HG03135 (cell line): ENCODE measurements around the gene SLC35C1.

Experiments
- ATAC-seq: cut with Tn5 transposase; IDR thresholded peaks from one replicate; pipeline ENCODE4 v1.9.1; 2021; ENCODE audit warnings: mild to moderate bottlenecking, moderate library complexity; ENCODE audit not compliant: unreplicated experiment

The SLC35C1 gene

GRCh38 chr11:45843158-45843924 is 38.4 kb downstream of the SLC35C1 start:
- no peak for ATAC-seq

GRCh38 chr11:45844822-45845578 is 40.1 kb downstream of the SLC35C1 start:
- ATAC-seq: no peak

DNA sequence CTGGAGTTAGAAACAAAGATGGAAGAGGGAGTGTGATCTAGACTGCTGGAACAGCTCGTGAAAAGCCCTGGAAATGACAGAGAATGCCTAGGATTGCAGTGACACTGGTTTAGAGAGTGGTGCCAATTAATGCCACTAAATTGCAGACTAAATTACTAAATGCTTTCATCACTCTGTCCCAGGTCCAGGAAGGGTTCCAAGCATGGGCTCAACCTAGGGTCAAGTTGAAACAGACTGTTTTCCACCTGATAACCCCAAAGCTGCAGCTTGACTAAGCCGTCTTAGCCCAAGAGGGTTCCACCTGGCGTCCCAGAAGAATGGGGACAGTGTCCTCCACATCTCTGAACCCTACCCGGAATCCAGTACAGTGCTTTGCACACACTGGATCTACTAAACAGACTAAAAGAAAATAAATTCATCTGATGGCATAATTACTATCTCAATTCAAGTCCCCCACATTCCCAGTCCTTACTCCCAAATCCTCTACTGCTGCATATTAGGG is 41.3 kb downstream of the SLC35C1 start:
- ATAC-seq: no peak

DNA sequence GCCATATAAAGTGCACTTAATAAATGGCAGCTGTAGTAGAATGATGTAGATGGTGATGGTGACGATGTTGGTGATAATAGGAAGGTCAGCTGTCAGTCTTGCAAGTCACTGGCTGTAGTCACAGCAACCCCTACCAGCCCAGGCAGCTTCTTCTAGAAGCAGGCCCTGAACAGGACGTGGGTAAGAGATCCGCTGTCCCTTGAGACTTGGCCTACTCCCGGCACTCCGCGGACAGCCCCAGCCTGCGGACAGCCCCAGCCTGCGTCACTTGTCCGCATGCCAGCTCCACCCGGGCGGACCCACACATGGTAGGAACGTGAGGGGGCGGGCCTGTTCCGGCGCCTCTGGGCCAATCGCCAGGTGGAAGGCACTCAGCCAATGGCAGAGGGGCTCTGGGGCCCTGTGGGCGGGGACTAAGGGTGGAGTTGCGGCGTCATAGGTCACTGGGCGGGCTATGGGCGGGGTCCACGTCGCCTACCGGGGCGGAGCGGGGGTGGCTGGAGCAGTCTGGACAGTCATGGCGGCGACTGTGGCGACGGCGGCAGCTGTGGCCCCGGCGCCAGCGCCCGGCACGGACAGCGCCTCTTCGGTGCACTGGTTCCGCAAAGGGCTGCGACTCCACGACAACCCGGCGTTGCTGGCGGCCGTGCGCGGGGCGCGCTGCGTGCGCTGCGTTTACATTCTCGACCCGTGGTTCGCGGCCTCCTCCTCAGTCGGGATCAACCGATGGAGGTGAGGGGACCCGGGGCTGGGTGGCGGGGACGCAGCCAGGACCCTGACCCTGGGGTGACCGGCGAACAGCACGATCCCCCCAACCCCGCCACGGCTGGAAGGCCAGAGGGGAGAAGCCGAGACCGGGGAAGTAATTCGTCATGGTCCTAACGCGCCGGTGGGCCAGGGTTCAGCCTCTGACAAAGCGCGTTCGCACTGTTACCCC is 42.3 kb downstream of the SLC35C1 start, which contains the start of gene CRY2:
TSS of gene CRY2 (plus strand) at position 502 of the 937 bp plus-strand sequence. CDS start at position 518, 16 bp downstream.
- ATAC-seq: peak; percentile 91

DNA sequence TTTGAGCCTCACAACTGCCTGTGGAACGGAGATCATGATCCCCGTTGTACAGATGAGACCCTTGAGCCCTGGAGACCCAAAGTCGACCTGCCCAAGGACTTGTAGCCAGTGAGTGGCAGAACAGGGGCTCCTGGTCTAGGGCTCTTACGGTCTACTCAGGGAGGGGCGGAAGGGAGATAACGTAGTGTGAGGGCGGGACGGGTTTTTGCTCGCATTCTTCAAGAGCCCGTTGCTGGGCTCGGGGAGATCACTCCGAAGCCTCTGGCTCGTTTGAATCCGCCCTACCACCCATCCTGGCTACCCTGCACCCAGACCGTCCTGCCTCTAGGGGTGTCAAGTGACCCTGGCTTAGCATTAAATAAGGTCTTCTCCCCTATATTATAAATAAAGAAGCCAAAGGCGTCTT is 43.0 kb downstream of the SLC35C1 start:
- peak; percentile 21 for ATAC-seq

DNA sequence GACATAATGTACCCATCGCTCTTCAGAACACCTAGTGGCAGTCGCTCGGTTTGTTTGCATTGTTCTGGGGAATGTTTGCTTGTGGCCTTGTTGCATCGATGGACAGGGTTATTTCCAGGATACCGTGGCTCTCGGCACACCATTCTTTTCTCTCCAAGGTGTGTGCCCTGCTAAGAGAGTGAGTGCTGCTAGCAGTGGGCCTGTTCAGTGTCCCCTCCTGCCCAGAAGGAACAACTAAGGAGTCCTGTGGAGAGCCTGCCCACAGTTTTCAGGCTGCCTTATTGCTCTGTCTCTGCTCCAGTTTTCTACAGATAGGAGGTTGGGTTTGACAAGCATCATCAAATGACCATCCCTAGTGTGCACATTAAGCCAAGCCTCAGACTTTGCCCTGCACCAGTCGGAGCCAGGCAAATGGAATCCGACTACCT is 43.7 kb downstream of the SLC35C1 start:
- no peak for ATAC-seq

DNA sequence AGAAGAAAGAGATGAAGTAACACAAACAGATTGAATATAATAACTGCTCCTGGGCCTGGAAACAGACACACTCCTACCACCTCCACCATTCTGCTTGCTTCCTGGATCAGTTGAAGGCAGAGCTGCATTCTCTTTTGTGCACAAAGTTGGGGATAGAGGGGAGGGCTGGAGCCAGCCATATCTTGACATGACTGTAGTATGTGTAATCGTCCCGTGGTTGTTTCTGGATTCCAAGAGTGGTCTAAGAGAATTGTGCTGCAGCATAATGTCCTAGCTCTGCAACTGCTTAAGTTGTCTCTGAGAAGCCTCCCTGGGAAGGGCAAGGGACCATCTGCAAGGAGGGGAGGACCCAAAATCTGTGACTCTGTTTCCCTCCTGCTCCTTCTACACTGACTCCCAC is 45.5 kb downstream of the SLC35C1 start:
- ATAC-seq: no peak

DNA sequence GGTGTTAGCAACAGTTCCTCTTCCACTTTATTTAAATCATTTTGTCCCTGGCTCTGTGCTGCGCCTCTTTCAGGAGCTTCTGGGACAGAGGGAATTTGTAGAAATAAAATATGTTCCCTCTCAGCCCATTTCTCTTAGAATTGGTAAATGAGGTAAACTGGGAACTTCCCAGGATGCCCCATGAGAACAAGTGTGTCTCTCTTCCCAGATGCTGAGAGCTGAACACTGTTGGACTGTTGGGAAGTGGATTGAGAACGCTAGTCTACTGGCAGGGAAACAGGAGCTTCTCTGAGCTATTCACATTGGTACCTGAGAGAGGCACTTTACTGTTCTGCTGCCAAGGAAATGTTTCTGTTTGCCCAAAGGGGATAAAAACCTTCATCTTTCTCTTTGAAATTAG is 46.3 kb downstream of the SLC35C1 start:
- no peak for ATAC-seq

- ATAC-seq: no peak
Measured at GRCh38 chr11:45852018-45852711, 47.2 kb downstream of the SLC35C1 start.

GRCh38 chr11:45852712-45853101 is 47.8 kb downstream of the SLC35C1 start:
- no peak for ATAC-seq

- ATAC-seq: no peak
Measured at GRCh38 chr11:45853332-45854219, 48.6 kb downstream of the SLC35C1 start.

DNA sequence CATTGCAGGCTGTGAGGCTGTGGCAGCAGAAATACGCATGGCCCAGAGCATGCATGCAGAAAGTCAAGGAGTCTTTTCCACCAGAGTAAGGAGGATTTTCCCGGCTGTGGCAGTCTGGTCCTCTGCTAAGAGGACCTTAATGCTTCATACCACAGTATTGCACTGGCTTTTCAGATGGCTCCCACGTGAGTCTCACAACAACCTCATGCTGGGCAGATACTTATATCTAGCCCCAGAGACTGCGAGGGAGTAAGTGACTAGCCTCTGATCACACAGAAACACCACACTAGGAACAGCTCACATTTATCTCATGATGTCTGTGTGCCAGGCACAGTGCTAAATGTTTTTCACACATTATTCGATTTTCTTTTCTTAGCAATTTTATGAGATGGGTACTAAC is 50.4 kb downstream of the SLC35C1 start:
- ATAC-seq: no peak

DNA sequence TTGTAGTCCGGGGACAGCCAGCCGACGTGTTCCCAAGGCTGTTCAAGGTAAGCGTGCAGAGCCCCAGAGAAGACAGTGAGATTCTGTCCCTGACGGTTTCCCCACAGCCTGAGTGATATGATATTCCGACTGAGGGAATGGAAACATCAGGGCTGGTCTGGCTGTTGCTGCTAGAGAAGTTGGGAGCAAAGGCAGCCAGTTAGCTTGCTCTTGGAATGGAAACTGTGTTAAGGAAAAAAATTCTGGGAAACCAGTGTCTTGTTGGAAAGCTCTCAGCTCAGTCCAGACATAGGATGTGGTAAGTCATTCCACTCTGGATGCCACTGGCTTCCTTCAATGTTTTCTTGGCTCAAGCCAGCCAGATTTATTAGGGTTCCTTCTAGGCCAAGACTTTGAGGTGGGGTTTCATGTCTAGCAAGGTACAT is 51.1 kb downstream of the SLC35C1 start:
- no peak for ATAC-seq

- no peak for ATAC-seq
Measured at GRCh38 chr11:45857961-45858474, 53.1 kb downstream of the SLC35C1 start.

GRCh38 chr11:45858751-45859398 is 53.9 kb downstream of the SLC35C1 start:
- ATAC-seq: no peak

- no peak for ATAC-seq
Measured at GRCh38 chr11:45859661-45860140, 54.8 kb downstream of the SLC35C1 start.

GRCh38 chr11:45860348-45860747 is 55.4 kb downstream of the SLC35C1 start:
- ATAC-seq: no peak

DNA sequence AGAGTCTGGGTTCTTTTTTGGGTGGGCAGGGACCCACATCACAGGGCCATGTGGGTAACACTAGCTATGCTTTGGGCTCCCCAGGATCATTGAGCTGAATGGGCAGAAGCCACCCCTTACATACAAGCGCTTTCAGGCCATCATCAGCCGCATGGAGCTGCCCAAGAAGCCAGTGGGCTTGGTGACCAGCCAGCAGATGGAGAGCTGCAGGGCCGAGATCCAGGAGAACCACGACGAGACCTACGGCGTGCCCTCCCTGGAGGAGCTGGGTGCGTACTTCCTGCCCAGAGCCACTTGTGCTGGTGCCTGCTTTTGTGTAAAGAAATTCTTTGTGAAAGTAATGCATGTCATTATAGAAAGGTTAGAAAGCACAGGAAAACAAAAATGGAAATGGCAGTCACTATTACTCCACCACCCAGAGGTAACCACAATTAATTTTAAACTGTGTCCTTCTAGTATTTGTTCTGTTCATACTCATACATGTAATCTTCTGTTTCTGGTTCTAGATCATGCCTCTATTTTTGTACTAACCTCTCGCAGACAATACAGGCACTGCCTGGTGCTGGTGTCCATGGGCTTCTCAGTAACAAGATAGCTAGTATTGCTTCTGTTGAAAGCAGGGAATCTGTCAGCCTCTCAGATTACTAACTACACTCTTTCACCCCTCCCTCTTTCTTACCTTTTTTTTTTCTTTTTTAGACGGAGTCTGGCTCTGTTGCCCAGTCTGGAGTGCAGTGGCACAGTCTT is 56.0 kb downstream of the SLC35C1 start:
- no peak for ATAC-seq
